Measurements from ENCODE around the gene WBP1L. TPM values are rescaled to one million over a fixed set of nuclear protein-coding genes. Genes with fewer than 3 reads are reported as not detected.

WBP1L gene
- polyA plus RNA-seq, 3 donors: 24.8 to 43.0 (median 38.3) TPM

- Histone ChIP-seq H3K36me3 (replicated peaks in 1 of 2; ENCODE audit: control insufficient read depth in 1 of 2, insufficient read depth in 2 of 2, low read length in 2 of 2) (peaks cover 42 to 63% of the 10 kb centered on the region in 2 donors), H2AFZ (ENCODE audit: insufficient read depth, low read depth, low read length, poor library complexity, severe bottlenecking) (no peak overlapping the region), H3K9me3 (replicated peaks in 1 of 2; ENCODE audit: control insufficient read depth in 1 of 2, insufficient read depth in 1 of 2, low read length in 2 of 2) (no peaks in the 10 kb centered on the region), H3K79me2 (ENCODE audit: insufficient read depth, low read length) (peaks cover 39% of the 10 kb centered on the region), H3K27ac (ENCODE audit: low read depth in 1 of 2, low read length in 2 of 2) (peak overlapping the region in 1 of 2 donors; percentile 47), H3K4me2 (replicated peaks; ENCODE audit: extremely low read depth, low read length, poor library complexity, severe bottlenecking) (no peak overlapping the region), H3K4me3 (replicated peaks in 1 of 3; ENCODE audit: low read depth in 2 of 3, low read length in 3 of 3) (no peak overlapping the region), H3K27me3 (ENCODE audit: control insufficient read depth in 2 of 2, insufficient read depth in 2 of 2, low read length in 2 of 2) (no peaks in the 10 kb centered on the region), H4K20me1 (ENCODE audit: insufficient read depth, low read length) (no peaks in the 10 kb centered on the region), H3K4me1 (ENCODE audit: control insufficient read depth in 1 of 2, insufficient read depth in 2 of 2, low read length in 2 of 2) (peaks cover 36 to 40% of the 10 kb centered on the region in 2 donors), H3K9ac (ENCODE audit: insufficient read depth, low read length, poor library complexity, severe bottlenecking) (no peak overlapping the region)
- peaks cover 47% of the 10 kb centered on the region for H3K4me1 Mint-ChIP-seq
- WGBS (ENCODE audit: insufficient coverage): no CpG with 5 or more reads among the region's 2 CpGs
- peaks cover 0 to 2% (median 0%) of the 10 kb centered on the region in 7 donors for H3K9me3 Mint-ChIP-seq
- TF ChIP-seq, protein P1, sequence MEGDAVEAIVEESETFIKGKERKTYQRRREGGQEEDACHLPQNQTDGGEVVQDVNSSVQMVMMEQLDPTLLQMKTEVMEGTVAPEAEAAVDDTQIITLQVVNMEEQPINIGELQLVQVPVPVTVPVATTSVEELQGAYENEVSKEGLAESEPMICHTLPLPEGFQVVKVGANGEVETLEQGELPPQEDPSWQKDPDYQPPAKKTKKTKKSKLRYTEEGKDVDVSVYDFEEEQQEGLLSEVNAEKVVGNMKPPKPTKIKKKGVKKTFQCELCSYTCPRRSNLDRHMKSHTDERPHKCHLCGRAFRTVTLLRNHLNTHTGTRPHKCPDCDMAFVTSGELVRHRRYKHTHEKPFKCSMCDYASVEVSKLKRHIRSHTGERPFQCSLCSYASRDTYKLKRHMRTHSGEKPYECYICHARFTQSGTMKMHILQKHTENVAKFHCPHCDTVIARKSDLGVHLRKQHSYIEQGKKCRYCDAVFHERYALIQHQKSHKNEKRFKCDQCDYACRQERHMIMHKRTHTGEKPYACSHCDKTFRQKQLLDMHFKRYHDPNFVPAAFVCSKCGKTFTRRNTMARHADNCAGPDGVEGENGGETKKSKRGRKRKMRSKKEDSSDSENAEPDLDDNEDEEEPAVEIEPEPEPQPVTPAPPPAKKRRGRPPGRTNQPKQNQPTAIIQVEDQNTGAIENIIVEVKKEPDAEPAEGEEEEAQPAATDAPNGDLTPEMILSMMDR (IDR thresholded peaks at IDR 0.05): no peak
- intact Hi-C loops (cut with micrococcal nuclease): loop anchor here in 1 of 2 donors (10.0 kb wide), 1 partner anchor 47 kb away; no protein-coding TSS in a partner anchor
- peak overlapping the region; percentile 13 to 90 (median 64) for H3K27ac Mint-ChIP-seq
- no peak overlapping the region for H3K4me3 Mint-ChIP-seq
- H3K27me3 Mint-ChIP-seq (ENCODE audit: low read depth in 3 of 3): no peaks in the 10 kb centered on the region
- peaks cover 63 to 80% of the 10 kb centered on the region in 2 donors for H3K36me3 Mint-ChIP-seq
- DNase-seq: peak in 1 of 3 donors; percentile 65
These were observed 57.7 kb downstream of the WBP1L start for GRCh38 chr10:102801496-102801895.

DNA sequence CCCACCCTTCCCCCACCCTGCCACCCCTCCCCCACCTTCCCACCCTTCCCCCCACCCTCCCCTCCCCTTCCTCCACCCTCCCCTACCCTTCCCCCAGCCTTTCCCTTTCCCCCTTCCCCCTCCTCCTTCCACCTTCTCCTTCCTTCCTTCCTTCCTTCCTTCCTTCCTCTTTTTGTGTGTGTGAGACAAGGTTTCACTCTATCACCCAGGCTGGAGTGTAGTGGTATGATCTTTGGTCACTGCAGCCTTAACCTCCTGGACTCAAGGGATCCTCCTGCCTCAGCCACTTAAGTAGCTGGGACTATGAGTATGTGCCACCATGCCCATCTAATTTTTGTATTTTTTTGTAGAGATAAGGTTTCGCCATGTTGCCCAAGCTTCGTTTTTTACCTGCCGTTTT lies 58.2 kb downstream of the WBP1L start:
- Histone ChIP-seq H3K27me3 (ENCODE audit: control insufficient read depth in 2 of 2, insufficient read depth in 2 of 2, low read length in 2 of 2) (no peaks in the 10 kb centered on the region), H3K9ac (ENCODE audit: insufficient read depth, low read length, poor library complexity, severe bottlenecking) (no peak overlapping the region), H2AFZ (ENCODE audit: insufficient read depth, low read depth, low read length, poor library complexity, severe bottlenecking) (no peak overlapping the region), H3K27ac (ENCODE audit: low read depth in 1 of 2, low read length in 2 of 2) (peak overlapping the region; percentile 50 to 83), H3K9me3 (replicated peaks in 1 of 2; ENCODE audit: control insufficient read depth in 1 of 2, insufficient read depth in 1 of 2, low read length in 2 of 2) (no peaks in the 10 kb centered on the region), H4K20me1 (ENCODE audit: insufficient read depth, low read length) (no peaks in the 10 kb centered on the region), H3K4me3 (replicated peaks in 1 of 3; ENCODE audit: low read depth in 2 of 3, low read length in 3 of 3) (no peak overlapping the region), H3K79me2 (ENCODE audit: insufficient read depth, low read length) (peaks cover 38% of the 10 kb centered on the region), H3K4me2 (replicated peaks; ENCODE audit: extremely low read depth, low read length, poor library complexity, severe bottlenecking) (no peak overlapping the region), H3K36me3 (replicated peaks in 1 of 2; ENCODE audit: control insufficient read depth in 1 of 2, insufficient read depth in 2 of 2, low read length in 2 of 2) (peaks cover 42 to 65% of the 10 kb centered on the region in 2 donors), H3K4me1 (ENCODE audit: control insufficient read depth in 1 of 2, insufficient read depth in 2 of 2, low read length in 2 of 2) (peaks cover 31 to 35% of the 10 kb centered on the region in 2 donors)
- WGBS (ENCODE audit: insufficient coverage): 70% methylated on average over 2 of the region's 3 CpGs
- Mint-ChIP-seq H3K4me3 (no peak overlapping the region), H3K9me3 (peaks cover 0 to 2% (median 0%) of the 10 kb centered on the region in 7 donors), H3K27me3 (ENCODE audit: low read depth in 3 of 3) (no peaks in the 10 kb centered on the region), H3K27ac (peak overlapping the region; percentile 82 to 98 (median 94)), H3K4me1 (peaks cover 42% of the 10 kb centered on the region), H3K36me3 (peaks cover 67 to 84% of the 10 kb centered on the region in 2 donors)
- TF ChIP-seq, protein P1 (IDR thresholded peaks at IDR 0.05): no peak
- intact Hi-C loops (cut with micrococcal nuclease): loop anchor here in 1 of 2 donors (10.0 kb wide), 1 partner anchor 47 kb away; no protein-coding TSS in a partner anchor
- peak; percentile 39 to 65 (median 43) for DNase-seq

Data from CD14-positive monocyte (primary cell).